OCI-LY7 (cell line): ENCODE measurements around the gene KCNN3.

Experiments used
- CTCF ChIP-seq: fragments of 200-600 bp; sonication (generic); conservative IDR thresholded peaks from 2 replicates; pipeline ENCODE4 v1.5.1; 2014; ENCODE audit warnings: mild to moderate bottlenecking, antibody characterized with exemption, low read length, moderate library complexity, mixed read lengths
- EZH2phosphoT487 ChIP-seq: fragments of 200-600 bp; sonication (generic); IDR thresholded peaks from 2 replicates; pipeline ENCODE4 v1.6.1; 2018; ENCODE audit warnings: low read depth, borderline replicate concordance, mild to moderate bottlenecking, mixed run types, antibody characterized with exemption, low read length, moderate library complexity, mixed read lengths

- no peak for TF ChIP-seq CTCF
- no peak for TF ChIP-seq EZH2phosphoT487
Observed at GRCh38 chr1:154726443-154726842, 143.6 kb downstream of the KCNN3 start.
